GM18867 (cell line): ENCODE data around the gene CADPS2.
"Not testable (repeated sequence)": the region's sequence is repeated elsewhere in the genome, so short reads cannot be mapped to it uniquely, and the experiment has no call there.

Experiments used
- ATAC-seq: cut with Tn5 transposase; IDR thresholded peaks from one replicate; pipeline ENCODE4 v1.9.1; 2021; ENCODE audit warnings: mild to moderate bottlenecking, moderate library complexity; ENCODE audit not compliant: unreplicated experiment

Gene CADPS2

DNA sequence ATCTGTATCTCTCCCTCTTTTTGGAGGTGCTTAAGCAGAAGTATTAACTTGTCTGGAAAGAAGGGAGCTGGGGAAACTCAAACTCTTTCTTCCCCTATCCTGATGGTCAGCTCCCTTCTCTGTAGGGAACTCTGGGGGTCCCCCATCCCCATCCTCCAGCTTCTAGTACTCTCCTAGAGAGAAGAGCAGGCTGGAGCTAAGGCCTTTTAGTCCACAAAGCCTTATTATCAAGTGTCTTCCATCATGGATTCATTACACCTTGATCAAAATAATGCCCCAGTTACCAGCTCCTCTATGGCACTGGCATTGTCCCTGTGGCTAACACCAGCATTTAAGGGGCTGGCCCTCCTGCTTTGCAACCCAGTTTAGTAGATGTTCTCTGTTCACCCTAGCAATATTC lies 35.7 kb downstream of the CADPS2 start:
- no peak for ATAC-seq

DNA sequence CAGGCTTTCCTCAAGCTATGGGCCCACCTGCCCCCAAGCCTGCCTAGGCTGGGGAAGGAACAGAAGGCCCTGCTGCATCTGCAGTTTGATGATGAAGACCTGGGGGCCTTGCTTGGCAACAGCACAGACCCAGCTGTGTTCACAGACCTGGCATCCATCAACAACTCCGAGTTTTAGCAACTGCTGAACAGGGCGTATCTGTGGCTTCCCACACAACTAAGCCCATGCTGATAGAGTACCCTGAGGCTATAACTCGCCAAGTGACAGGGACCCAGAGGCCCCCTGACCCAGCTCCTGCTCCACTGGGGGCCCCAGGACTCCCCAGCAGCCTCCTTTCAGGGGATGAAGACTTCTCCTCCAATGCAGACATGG lies 36.3 kb downstream of the CADPS2 start:
- no peak for ATAC-seq

DNA sequence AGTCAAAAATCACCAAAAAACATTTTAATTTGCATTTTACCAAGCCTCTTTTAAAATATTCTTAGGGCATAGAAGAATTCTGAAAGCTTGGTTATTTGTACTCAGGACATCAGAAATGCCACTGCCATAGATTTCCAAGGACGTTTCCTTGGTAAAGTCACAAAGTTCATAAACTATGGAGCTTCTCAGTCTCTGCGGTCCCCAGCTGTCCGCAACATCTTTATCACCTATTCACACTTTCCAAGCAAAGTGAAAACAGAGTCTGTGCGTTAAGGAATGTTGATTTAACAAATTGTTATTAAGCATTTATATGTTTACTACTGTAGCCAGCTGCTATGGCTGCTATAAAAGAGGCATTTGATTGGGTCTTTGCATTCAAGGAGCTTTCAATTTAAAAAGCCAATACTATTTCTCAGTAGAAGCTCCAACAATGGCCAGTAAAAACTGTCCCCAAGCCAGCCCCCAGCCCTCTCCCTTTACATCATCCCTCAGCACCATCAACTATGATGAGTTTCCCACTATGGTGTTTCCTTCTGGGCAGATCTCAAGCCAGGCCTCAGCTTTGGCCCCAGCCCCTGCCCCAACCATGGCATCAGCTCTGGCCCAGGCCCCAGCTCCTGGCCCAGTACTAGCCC lies 36.8 kb downstream of the CADPS2 start:
- no peak for ATAC-seq

DNA sequence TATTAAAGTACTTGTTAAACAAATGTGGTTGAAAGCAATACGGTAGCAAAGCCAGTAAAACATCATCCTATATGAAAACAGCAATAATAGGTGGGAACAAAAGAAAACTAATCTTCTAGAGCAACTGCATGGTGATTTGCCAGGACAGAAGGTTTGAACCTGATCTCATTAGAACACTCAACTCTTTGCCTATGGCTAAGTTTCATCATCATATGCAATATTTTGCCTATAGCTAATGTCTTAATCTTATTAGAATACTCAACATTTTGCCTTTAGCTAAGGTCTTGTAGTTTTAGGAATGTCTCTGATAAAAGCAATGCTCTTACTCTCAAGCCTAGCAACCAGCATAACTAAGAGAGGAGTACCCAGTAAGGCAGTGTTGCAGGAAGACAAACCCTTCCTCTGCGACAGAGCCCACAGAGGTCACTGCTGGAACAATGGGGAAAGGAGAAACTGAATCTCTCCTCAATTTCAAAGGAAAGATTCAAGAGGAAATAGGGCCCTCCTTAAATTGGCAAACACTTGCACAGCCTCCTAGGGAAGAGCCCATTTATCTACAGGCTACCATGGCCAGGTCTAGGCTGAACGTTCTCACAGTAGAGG lies 38.3 kb downstream of the CADPS2 start:
- no peak for ATAC-seq

DNA sequence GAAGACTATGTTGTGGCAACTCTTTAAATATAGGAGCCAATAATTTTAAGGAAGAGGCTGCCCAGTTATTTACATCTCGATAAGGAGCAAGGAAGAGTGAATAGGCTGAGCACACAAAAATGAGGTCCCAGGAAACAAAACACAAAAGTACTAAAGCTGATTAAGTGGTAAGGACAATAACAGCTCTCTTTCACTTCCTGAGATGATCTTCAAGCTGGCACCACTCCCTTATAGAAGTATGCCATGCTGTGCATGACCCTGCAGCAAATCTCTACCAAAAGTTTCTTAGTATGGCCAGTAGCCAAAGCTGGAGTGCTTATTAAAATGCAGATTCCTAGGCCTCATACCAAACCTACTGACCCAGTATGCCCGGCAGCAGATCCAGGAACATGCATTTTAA lies 39.7 kb downstream of the CADPS2 start:
- no peak for ATAC-seq

DNA sequence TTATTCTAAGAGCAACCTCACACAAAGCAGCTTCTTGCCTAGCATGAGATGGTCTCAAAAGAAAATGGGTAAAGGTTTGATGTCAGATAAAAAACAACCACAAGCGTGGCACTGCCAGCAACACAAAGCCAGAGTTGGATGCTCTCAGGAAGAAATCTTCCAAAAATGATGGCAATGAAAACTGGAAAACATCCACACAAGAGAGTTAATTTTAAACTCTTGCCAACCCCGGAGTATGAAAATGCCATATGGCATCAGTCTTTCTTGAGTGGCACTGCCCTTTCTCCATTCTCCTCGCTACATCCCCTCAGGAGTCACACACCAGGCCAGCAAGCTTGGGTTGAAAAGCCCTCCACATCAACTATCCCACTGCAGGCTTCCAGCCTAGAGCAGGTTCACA lies 41.0 kb downstream of the CADPS2 start:
- no peak for ATAC-seq

DNA sequence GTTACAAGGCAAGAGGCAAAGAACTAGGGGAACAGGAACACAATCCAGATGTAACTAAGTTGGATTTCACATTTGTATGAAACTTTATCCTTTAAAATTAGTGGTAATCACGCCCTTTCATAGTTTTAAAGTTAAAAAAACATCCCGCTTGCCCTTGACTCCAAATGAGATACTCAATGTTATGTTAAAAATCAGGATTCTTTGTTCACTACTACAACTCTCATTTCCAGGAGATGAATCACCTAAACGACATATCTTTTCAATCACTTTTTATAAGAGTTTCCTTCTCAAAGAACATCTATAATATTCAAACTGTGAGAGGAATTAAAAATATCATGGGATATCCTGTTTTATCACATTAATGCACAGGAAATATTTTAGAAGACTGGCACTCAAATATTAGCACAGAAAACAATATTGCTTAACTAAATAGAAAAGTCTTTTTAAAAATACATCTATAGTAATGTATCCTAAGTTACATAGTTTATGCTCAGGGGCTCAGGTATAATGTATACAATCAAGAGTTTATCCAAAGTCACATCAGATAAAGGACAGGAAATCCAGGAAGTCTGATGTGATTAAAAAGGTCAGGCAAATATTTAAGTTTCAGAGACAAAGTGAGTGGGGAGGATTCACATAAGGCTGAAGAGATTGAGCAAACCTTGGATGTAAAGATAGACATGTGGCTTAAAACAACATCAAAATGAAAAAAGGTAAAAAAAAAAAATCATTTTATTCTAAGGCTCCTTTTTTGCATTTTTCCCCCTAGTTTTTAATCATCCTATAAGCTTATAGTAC lies 41.9 kb downstream of the CADPS2 start:
- ATAC-seq, result no peak

DNA sequence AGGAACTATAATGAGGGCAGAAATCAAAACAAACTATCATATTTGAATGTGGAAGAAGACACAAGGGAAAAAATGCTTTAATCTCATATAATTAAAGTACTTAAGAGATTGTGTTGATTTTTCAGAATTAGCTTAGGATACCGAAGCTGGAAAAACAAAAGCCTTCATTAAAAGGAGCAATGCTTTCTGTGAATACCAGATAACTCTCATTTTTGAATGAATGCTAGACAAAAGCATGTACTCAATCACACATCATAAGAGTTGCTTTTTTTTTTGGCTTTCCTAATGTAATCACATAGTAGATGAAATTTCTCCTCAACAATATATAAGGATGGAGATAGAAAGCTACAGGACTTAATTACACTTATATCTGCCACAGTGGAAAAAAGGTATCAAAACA lies 43.3 kb downstream of the CADPS2 start:
- no peak for ATAC-seq

DNA sequence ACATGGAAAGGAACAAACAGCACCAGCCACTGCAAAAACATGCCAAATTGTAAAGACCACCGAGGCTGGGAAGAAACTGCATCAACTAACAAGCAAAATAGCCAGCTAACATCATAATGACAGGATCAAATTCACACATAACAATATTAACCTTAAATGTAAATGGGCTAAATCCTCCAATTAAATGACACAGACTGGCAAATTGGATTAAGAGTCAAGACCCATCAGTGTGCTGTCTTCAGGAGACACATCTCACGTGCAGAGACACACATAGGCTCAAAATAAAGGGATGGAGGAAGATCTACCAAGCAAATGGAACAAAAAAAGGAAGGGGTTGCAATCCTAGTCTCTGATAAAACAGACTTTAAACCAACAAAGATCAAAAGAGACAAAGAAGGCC lies 50.0 kb downstream of the CADPS2 start:
- not testable (repeated sequence) for ATAC-seq

DNA sequence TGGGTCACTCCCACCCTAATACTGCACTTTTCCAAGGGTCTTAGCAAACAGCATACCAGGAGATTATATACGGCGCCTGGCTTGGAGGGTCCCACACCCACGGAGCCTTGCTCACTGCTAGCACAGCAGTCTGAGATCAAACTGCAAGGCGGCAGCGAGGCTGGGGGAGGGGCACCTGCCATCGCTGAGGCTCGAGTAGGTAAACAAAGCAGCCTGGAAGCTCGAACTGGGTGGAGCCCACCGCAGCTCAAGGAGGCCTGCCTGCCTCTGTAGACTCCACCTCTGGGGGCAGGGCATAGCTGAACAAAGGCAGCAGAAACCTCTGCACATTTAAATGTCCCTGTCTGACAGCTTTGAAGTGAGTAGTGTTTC lies 51.7 kb downstream of the CADPS2 start:
- ATAC-seq, result not testable (repeated sequence)

DNA sequence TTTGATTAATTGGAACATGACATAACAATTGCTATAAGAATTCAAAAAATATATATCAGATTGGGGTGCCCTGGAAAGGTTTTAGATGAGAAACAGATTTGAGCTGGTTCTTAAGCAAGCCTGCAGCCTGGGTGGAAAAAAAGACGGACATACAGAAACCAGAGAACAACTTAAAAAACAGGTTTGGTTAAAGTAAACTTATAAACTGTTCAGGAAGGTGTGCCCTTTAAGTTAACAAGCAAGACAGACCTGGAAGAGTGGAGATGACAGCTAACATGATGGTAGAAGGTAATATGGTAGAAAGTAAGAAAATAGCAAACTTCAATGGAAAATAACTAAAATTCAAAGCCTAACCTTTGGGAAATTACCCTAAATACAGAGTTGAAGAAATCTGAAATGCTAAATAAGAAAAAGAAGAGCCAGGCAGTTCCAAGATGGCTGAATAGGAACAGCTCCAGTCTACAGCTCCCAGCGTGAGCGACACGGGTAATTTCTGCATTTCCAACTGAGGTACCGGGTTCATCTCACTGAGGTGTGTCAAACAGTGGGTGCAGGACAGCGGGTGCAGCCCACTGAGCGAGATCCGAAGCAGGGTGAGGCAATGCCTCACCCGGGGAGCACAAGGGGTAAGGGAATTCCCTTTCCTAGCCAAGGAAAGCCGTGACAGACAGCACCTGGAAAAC lies 52.2 kb downstream of the CADPS2 start:
- ATAC-seq, result no peak

DNA sequence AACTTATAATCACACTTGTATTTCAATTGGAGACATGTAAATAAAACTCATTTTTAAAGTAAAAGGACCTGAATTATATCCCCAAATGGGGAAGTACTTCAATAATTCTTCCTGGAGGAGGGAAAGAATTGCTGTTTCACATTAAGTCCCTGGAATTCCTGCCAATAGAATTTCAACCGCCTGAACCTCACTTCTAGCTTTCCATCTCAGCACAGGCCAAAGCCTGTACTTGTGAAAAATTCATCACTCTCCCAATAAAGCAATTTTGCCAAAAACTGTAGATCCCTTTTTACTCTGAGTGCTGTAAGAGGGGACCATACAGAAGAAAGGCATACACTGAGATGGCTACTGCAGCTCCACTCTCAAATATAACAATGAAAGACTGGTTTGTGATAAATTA lies 54.8 kb downstream of the CADPS2 start:
- ATAC-seq, result no peak

DNA sequence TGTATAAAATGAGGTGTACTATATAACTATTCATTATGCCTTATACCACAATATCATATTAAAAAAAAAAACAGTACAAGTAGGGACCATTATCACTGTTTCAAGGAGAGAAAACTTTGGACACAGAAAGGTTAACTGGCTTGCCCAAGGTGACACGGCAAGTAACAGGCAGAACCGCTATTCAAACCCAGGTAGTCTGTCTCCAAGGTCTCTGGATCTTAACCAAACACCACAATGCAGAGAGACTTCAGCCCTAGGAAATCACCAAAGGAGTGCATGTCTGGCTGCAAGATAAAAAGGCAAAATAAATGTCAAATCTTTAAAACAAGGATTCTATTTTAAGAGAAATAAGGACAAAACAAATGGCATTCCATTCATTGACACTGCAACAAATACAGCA lies 56.3 kb downstream of the CADPS2 start:
- no peak for ATAC-seq

DNA sequence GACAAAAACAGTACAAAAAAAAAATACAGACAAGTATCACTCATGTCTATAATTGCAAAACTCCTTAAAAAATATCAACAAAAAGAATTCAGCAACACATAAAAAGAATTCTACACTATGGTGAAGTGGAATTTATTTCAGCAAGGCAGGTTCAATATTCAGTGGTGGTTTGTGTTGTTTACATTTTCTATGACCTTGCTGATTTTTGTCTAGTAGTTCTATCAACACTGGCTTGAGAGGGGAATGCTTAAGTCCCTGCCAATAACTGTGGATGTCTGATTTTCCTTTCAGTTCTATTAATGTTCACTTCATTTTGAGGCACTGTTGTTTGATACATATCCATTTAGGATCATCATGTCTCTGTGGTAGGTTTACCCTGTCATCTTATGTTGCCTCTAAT lies 58.5 kb downstream of the CADPS2 start:
- ATAC-seq, result no peak

DNA sequence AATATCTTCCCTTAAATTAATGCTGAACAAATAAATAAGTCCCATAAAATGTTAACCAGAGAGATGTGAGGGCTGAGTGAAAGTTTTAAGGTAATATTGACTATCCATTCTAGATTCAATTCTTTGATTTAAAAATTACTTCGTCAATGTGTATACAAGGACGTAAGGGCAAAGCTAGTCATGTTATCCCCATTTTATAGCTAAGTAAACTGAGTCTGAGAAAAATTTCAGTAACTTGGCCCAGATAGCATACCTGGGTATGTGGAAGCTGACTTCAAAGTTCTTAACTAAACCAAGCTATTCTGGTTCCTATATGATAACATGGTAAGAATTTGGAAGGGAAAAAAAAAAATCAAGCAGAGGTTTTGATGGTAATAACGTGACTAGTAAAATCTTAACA lies 72.4 kb downstream of the CADPS2 start:
- ATAC-seq, result no peak

DNA sequence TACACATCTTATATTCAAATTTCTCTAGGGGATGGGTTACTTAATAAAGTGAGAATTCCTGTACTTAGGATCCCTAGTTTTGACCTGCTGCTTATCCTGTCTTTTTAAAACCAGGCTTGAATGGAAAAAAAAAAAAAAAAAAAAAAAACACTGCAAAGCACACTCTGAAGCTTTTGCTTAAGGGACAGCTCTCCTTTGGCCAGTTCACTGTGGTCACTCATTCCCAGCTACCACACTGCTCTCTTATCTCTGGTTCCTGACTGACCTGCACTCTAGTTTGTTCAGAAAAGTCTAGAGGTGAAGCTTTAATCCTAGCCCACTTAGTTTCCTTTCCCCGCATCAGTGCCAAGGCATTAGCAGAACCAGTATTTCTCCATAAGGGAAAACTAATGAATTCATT lies 82.4 kb downstream of the CADPS2 start:
- no peak for ATAC-seq

DNA sequence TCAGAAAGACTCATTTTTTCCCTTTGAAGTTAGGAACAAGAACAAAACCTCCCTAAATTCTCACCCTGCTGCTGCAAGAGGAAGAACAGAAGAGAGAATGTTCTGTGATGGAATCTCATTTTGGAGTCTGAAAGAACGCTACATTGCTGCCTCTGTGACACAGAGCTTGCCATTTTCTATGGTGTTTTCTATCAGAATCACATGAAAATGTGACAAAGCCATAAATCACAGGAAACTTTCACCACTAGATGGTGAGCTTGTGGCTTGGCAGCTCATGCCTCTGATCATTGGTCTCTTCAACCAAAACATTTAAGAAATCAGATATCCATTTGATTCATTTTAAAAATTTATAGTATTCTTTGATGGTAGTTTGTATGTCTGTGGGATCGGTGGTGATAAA lies 82.9 kb downstream of the CADPS2 start:
- peak; percentile 62 for ATAC-seq

DNA sequence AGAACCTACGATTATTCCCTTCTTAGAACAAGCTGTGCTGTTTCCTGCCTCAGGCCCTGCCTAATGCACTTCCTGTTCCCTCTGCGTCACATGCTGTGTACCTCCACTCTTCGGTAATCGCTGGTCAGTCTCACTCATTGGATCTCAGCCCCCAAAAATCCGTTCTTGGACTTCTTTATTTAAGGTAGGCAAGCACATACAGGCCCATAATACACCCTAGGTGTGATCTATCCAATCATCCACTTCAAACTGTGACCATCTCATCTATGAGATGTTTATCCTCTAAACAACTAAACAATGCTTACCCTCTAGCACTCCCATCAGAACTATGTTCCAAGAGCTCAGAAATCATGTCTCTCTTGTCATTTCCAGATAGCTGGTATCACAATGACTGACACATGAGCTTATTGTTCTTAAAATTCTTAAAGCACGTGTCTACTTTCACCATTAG lies 83.9 kb downstream of the CADPS2 start:
- peak; percentile 52 for ATAC-seq

DNA sequence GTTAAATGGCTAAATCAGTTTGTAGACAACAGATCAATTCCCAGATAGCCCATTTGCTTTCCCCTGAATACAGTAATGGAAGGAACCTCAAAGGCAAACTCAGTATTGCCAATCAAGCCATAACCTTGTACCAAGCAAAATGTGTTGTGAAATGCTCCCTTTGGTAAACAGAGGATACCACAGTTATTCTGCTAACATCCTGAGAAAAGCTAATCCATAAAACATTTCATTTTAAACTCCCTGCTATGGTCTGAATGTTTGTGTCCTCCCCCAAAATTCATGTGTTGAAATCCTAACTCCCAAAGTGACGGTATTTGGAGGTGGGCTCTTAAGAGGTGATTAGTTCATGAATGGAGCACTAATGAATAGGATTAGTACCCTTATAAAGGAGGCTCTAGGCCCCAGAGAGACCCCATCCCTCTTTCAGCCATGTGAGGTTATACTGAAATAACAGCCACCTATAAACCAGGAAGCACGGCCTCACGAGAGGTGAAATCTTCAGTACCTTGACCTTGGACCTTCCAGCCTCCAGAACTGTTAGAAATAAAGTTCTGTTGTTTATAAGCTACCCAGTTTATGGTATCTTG lies 94.2 kb downstream of the CADPS2 start:
- no peak for ATAC-seq

DNA sequence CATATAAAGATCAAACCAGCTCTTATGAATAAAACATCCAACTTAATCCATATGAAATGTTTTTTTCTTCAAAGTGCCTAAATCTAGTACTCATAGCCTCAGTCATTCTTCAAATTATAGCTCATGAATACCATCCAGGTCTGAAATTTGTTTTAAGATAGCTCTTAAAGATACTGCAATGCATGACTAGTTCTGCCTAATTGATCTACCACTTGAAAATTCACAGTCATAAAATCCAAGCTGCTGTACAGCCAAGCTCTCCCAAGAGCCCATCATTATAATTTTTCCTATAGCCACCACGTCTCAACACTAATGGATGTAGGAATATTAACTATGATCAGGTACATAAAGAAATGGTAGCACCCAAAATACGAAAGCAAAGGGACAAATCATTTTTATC lies 95.7 kb downstream of the CADPS2 start:
- no peak for ATAC-seq

DNA sequence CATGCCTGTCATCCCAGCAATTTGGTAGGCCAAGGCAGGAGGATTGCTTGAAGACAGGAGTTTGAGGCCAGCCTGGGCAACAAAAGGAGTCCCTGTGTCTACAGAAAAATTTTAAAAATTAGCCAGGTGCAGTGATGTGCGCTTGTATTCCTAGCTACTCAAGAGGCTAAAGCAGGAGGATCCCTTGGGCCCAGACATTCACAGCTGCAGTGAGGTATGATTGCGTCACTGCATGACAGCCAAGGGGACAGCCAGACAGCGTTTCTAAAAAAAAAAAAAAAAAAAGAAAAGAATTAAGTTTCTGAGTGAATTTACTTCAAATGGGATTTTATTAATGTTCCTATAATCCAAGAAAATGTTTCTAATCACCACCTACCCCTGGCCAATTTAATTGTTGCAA lies 96.1 kb downstream of the CADPS2 start:
- ATAC-seq, result no peak
